ENCODE data around the gene DPP7. TPM values are rescaled to one million over a fixed set of nuclear protein-coding genes. Genes with fewer than 3 reads are reported as not detected.

Gene DPP7
- total and polyA plus RNA-seq, 10 of the 15 experiments (the other 5 are each of a cell fraction or from before 2014, with no cell fraction given) = 0.68 to 245 (median 106) TPM

GRCh38 chr9:137116027-137116507 lies 1.5 kb upstream of the DPP7 start:
- WGBS (ENCODE audit: insufficient coverage, insufficient replicate concordance, low lambda C conversion rate, missing lambda C conversion rate) = 69% methylated on average over 6 of the region's 6 CpGs
- Histone ChIP-seq H3K27ac (ENCODE audit: control insufficient read depth, insufficient read depth) (no peak overlapping the region), H3K9me3 (replicated peaks; ENCODE audit: control insufficient read depth, insufficient read depth, low read length) (no peaks in the 10 kb centered on the region), H3K4me2 (ENCODE audit: control insufficient read depth, insufficient read depth) (no peak overlapping the region), H3K4me1 (ENCODE audit: control insufficient read depth, insufficient read depth, low read length) (peaks cover 12% of the 10 kb centered on the region), H3K4me3 (no peak overlapping the region), H3K27me3 (replicated peaks in 1 of 2; ENCODE audit: control insufficient read depth in 2 of 2, insufficient read depth in 2 of 2, low read length in 1 of 2) (no peaks in the 10 kb centered on the region), H3K9ac (ENCODE audit: control insufficient read depth, insufficient read depth, low read length) (no peak overlapping the region), H4K20me1 (ENCODE audit: control insufficient read depth, insufficient read depth) (no peaks in the 10 kb centered on the region), H2AFZ (ENCODE audit: control insufficient read depth, low read depth, low read length) (no peak overlapping the region), H3K36me3 (ENCODE audit: control insufficient read depth in 2 of 2, insufficient read depth in 2 of 2, low read length in 1 of 2) (peaks cover 4 to 7% of the 10 kb centered on the region in 2 experiments; a peak in 3 of 4 replicates), H3K79me2 (ENCODE audit: control insufficient read depth, insufficient read depth, low read length) (peaks cover 2% of the 10 kb centered on the region)
- ATAC-seq (no peak), DNase-seq (ENCODE audit: low read depth, low spot score) (no peak), FAIRE-seq (no peak)
- in situ Hi-C loops (cut with MboI) = no loop called here
- SMC1A ChIA-PET (ENCODE audit: uncharacterized antibody, unreplicated experiment) = no interaction called here
- BruUV-seq (replicated peaks) = no TSS peak
- POLR2A ChIA-PET = interaction anchor here (1.5 kb wide), 1 partner anchor 119 kb away, joined by 3 read pairs; no protein-coding TSS in a partner anchor
- RAD21 ChIA-PET (ENCODE audit: unreplicated experiment) = interaction anchor here (1.4 kb wide), 1 partner anchor 35 kb away, joined by 4 read pairs; no protein-coding TSS in a partner anchor
- intact Hi-C loops (cut with micrococcal nuclease; ENCODE audit: unreplicated experiment) = loop anchor here (5.0 kb wide), 2 partner anchors 36 to 49 kb away; no protein-coding TSS in a partner anchor
- CTCF ChIA-PET = interaction anchor here (1.1 to 1.8 kb wide), 2 partner anchors 107 to 111 kb away, joined by 6 to 7 read pairs; partner anchors contain the start of gene RNF224
- TF ChIP-seq MYB (IDR thresholded peaks at IDR 0.05; ENCODE audit: borderline replicate concordance, low read depth, low read length) (no peak), JUND (IDR thresholded peaks at IDR 0.05; ENCODE audit: low read depth, low read length) (no peak), E2F8 (IDR thresholded peaks at IDR 0.05; ENCODE audit: low read depth, partially characterized antibody) (no peak), MYC (IDR thresholded peaks at IDR 0.05; ENCODE audit: insufficient read depth, insufficient read length, insufficient replicate concordance, low read length, severe bottlenecking) (no peak), RAD51 (IDR thresholded peaks at IDR 0.05) (no peak), PAX8 (IDR thresholded peaks at IDR 0.05) (no peak), TAF1 (IDR thresholded peaks at IDR 0.05; ENCODE audit: borderline replicate concordance, low read depth, low read length) (no peak), SRF (IDR thresholded peaks at IDR 0.05; ENCODE audit: low read depth in 2 of 2, low read length in 2 of 2) (no peak), CEBPZ (IDR thresholded peaks at IDR 0.05; ENCODE audit: low read depth, low read length) (no peak), NFYA (IDR thresholded peaks at IDR 0.05; ENCODE audit: borderline replicate concordance, low read depth, low read length) (no peak), POLR2AphosphoS2 (IDR thresholded peaks at IDR 0.05; ENCODE audit: low read depth, low read length) (no peak), NR2C1 (IDR thresholded peaks at IDR 0.05) (no peak)
